ENCODE results near the gene G3BP2.
"Not testable (repeated sequence)": the region's sequence is repeated elsewhere in the genome, so short reads cannot be mapped to it uniquely, and the experiment has no call there.

DNA sequence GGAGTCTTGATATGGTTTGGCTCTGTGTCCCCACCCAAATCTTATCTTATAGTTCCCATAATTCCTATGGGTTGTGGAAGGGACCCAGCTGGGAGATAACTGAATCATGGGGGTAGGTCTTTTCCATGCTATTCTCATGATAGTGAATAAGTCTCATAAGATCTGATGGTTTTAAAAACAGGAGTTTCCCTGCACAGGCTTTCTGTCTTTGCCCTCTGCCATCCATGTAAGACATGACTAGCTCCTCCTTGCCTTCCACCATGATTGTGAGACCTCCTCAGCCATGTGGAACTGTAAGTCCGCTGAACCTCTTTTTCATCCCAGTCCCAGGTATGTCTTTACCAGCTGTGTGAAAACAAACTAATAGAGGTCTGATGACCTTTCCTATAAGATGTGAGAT is 13.9 kb upstream of the G3BP2 start:
- not testable (repeated sequence) for TF ChIP-seq CTCF (IDR thresholded peaks at IDR 0.05); EZH2 (IDR thresholded peaks at IDR 0.05; ENCODE audit: borderline replicate concordance, insufficient read depth, low read depth, low read length, poor library complexity, severe bottlenecking)

Measured in B cell (primary cell).